GM12865 (cell line): ENCODE results near the gene CASR.

ENCODE experiments used
- DNase-seq: peaks from one replicate; pipeline ENCODE4 v3.0.0; 2010; ENCODE audit warnings: low read depth
- H3K4me3 ChIP-seq: 2 replicates; pipeline ENCODE4 v1.5.1; 2011; ENCODE audit warnings: mild to moderate bottlenecking, low read depth, low read length, control low read depth
- TF ChIP-seq, protein P1 (sequence below): IDR thresholded peaks from 2 replicates; pipeline ENCODE4 v1.5.1; 2011; ENCODE audit warnings: low read length, control low read depth, low read depth, inconsistent platforms; ENCODE audit not compliant: insufficient read depth; ENCODE audit errors: missing control alignments

Gene CASR

DNA sequence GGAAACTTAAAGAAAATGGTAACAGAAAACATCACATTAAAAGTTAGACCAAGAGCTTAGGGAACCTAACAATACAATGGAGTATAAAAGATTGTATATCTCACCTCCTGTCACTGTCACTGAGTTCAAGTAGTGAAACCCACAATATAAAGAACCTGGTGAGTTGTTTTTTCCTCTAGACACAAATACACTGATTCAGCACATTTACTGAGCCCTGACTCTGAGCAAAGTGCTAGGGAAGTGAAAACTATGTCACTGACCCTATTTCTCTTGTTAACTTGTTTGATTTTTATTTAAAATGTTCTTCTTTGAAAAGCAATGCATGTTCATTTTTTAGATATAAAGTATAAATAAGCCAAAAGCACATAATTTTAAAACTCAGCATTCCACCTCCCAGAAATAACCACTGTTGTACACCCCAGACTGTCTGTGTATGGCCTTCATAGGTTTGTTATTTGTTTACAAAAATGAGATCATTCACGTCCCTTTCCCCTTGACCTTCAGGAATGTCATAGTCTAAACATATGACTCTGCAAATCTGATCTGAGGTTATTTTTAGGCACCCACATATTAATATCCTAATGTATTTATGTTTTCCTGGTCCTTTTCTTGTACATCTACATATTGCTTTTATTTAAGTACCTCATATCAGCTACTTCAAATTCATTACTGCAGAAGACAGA, 72.4 kb downstream of the CASR start:
- peak; percentile 65 for DNase-seq
- H3K4me3 ChIP-seq: no peak overlapping the region
- TF ChIP-seq, protein P1, sequence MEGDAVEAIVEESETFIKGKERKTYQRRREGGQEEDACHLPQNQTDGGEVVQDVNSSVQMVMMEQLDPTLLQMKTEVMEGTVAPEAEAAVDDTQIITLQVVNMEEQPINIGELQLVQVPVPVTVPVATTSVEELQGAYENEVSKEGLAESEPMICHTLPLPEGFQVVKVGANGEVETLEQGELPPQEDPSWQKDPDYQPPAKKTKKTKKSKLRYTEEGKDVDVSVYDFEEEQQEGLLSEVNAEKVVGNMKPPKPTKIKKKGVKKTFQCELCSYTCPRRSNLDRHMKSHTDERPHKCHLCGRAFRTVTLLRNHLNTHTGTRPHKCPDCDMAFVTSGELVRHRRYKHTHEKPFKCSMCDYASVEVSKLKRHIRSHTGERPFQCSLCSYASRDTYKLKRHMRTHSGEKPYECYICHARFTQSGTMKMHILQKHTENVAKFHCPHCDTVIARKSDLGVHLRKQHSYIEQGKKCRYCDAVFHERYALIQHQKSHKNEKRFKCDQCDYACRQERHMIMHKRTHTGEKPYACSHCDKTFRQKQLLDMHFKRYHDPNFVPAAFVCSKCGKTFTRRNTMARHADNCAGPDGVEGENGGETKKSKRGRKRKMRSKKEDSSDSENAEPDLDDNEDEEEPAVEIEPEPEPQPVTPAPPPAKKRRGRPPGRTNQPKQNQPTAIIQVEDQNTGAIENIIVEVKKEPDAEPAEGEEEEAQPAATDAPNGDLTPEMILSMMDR: no peak

- no peak for DNase-seq
- H3K4me3 ChIP-seq: no peak overlapping the region
- TF ChIP-seq, protein P1: no peak
These were observed 74.3 kb downstream of the CASR start for GRCh38 chr3:122257644-122258364.

GRCh38 chr3:122258757-122259371, 75.4 kb downstream of the CASR start:
- TF ChIP-seq, protein P1: peak; percentile 76
- no peak overlapping the region for H3K4me3 ChIP-seq
- peak; percentile 91 for DNase-seq

- DNase-seq: no peak
- no peak overlapping the region for H3K4me3 ChIP-seq
These were observed 76.7 kb downstream of the CASR start for GRCh38 chr3:122260206-122260605.

GRCh38 chr3:122263058-122263457, 79.6 kb downstream of the CASR start:
- TF ChIP-seq, protein P1: no peak
- peak overlapping the region; percentile 7; the same call in 1 of the 2 replicates for H3K4me3 ChIP-seq
- no peak for DNase-seq

More at GRCh38 chr3:122260206-122260605, 76.7 kb downstream of the CASR start:
- TF ChIP-seq, protein P1: no peak

DNA sequence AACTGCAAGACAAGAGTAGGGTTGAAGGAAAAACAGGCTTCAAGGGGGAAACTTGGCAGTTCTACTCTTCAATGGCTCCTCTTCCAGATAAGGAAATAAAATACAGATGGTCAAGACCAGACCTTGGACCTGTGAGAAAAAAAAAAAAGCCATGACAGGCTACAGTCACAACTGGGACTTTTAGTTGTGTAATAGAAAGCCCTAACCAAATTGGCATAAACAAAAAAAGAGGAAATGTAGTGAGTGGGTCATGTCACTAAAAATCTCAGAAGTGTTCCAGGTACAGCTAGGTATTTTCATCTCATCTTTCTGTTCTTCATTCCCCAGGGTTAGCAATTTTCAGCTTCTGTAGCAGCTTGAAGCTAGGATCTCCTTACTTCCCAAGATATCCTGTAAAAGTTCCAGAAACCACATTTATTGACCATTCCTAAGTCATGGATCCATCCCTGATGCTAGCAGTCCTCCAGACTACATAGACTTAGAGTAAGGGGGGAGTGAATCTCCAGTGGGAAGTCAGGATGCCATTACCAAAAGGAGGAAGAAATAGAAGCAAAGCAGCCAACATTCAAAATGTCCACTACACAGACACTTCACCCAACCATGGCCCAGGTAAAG, 80.6 kb downstream of the CASR start:
- DNase-seq: peak; percentile 47
- TF ChIP-seq, protein P1: no peak
- peak overlapping the region; percentile 7; the same call in 1 of the 2 replicates for H3K4me3 ChIP-seq
